NCI-H774 (cell line): ENCODE data around the gene ENDOV.

ENCODE experiments used
- DNase-seq: peaks from one replicate; lab custom pipeline; 2025; lab: John Stamatoyannopoulos, UW

Gene ENDOV

GRCh38 chr17:80416260-80416939 lies 1.4 kb downstream of the ENDOV start:
- DNase-seq, result no peak

- DNase-seq, result no peak
Measured at GRCh38 chr17:80416940-80417293, 1.9 kb downstream of the ENDOV start.

GRCh38 chr17:80418589-80418988 lies 3.6 kb downstream of the ENDOV start:
- no peak for DNase-seq

- no peak for DNase-seq
Measured at GRCh38 chr17:80419255-80419654, 4.3 kb downstream of the ENDOV start.

GRCh38 chr17:80421381-80422090 lies 6.6 kb downstream of the ENDOV start:
- peak; percentile 27 for DNase-seq

GRCh38 chr17:80422276-80422675 lies 7.3 kb downstream of the ENDOV start:
- DNase-seq, result no peak

GRCh38 chr17:80422981-80423380 lies 8.0 kb downstream of the ENDOV start:
- no peak for DNase-seq

GRCh38 chr17:80423536-80424225 lies 8.7 kb downstream of the ENDOV start:
- DNase-seq, result no peak

GRCh38 chr17:80424261-80424660 lies 9.3 kb downstream of the ENDOV start:
- DNase-seq, result no peak

- DNase-seq, result no peak
Measured at GRCh38 chr17:80424878-80425765, 10.2 kb downstream of the ENDOV start.

GRCh38 chr17:80425835-80426426 lies 11.0 kb downstream of the ENDOV start:
- no peak for DNase-seq

GRCh38 chr17:80426671-80427326 lies 11.8 kb downstream of the ENDOV start:
- DNase-seq, result peak; percentile 78

- no peak for DNase-seq
Measured at GRCh38 chr17:80427366-80428282, 12.7 kb downstream of the ENDOV start.

GRCh38 chr17:80428363-80428762 lies 13.4 kb downstream of the ENDOV start:
- DNase-seq, result no peak

- DNase-seq, result no peak
Measured at GRCh38 chr17:80428796-80429195, 13.8 kb downstream of the ENDOV start.

- no peak for DNase-seq
Measured at GRCh38 chr17:80429356-80430275, 14.6 kb downstream of the ENDOV start.

- DNase-seq, result no peak
Measured at GRCh38 chr17:80430446-80431245, 15.7 kb downstream of the ENDOV start.
